Keratinocyte (primary cell): ENCODE results near the gene PPP4C. TPM values are rescaled to one million over a fixed set of nuclear protein-coding genes. Genes with fewer than 3 reads are reported as not detected.

Experiments
- DNase-seq: peaks from one replicate; pipeline ENCODE4 v3.0.0-alpha.2; 2011; ENCODE audit warnings: low read depth, missing footprints, low spot score
- FAIRE-seq: peaks from 2 replicates; lab custom pipeline; 2011; peaks lifted over from hg19 to GRCh38; lab: Jason Lieb, UNC
- H2AFZ ChIP-seq: 2 replicates; pipeline ENCODE4 v1.6.0; 2012; ENCODE audit warnings: low read length, control low read depth, inconsistent platforms; ENCODE audit not compliant: control insufficient read depth
- H3K27ac ChIP-seq: 2 replicates; pipeline ENCODE4 v1.5.1; 2011; ENCODE audit warnings: low read length; ENCODE audit not compliant: control insufficient read depth, insufficient read depth
- H3K27me3 ChIP-seq: 3 replicates; pipeline ENCODE4 v1.6.0; 2011; ENCODE audit warnings: low read length; ENCODE audit not compliant: control insufficient read depth, insufficient read depth; ENCODE audit errors: extremely low read depth
- H3K36me3 ChIP-seq, 2 experiments: 2 replicates in 1 of 2; 3 replicates in 1 of 2; pipeline ENCODE4 v1.5.1; 2011; ENCODE audit warnings: low read length in 2 of 2, mild to moderate bottlenecking in 1 of 2; ENCODE audit not compliant: control insufficient read depth in 2 of 2, insufficient read depth in 2 of 2; ENCODE audit errors: extremely low read depth in 1 of 2
- H3K4me1 ChIP-seq: 3 replicates; pipeline ENCODE4 v1.5.1; 2011; ENCODE audit warnings: low read length; ENCODE audit not compliant: control insufficient read depth, insufficient read depth; ENCODE audit errors: extremely low read depth
- H3K4me2 ChIP-seq: 3 replicates; pipeline ENCODE4 v1.6.0; 2011; ENCODE audit warnings: low read depth, low read length; ENCODE audit not compliant: control insufficient read depth, insufficient read depth; ENCODE audit errors: extremely low read depth
- H3K4me3 ChIP-seq, 3 experiments: fragments of 200-600 bp in 1 of 3; sonication (generic) in 1 of 3; 2 replicates in 2 of 3; 3 replicates in 1 of 3; pipeline ENCODE4 v1.5.1; 2011 to 2016; ENCODE audit warnings: low read length in 3 of 3, mild to moderate bottlenecking in 3 of 3, control low read depth in 2 of 3, inconsistent platforms in 1 of 3, low read depth in 1 of 3, mixed read lengths in 1 of 3, mixed run types in 1 of 3, moderate library complexity in 1 of 3; ENCODE audit not compliant: control insufficient read depth in 2 of 3, insufficient read depth in 2 of 3; ENCODE audit errors: extremely low read depth in 1 of 3
- H3K79me2 ChIP-seq: 2 replicates; pipeline ENCODE4 v1.6.0; 2012; ENCODE audit warnings: low read length; ENCODE audit not compliant: control insufficient read depth, insufficient read depth
- H3K9ac ChIP-seq: 3 replicates; pipeline ENCODE4 v1.6.0; 2011; ENCODE audit warnings: low read length; ENCODE audit not compliant: control insufficient read depth, insufficient read depth; ENCODE audit errors: extremely low read depth
- H3K9me1 ChIP-seq: 3 replicates; pipeline ENCODE4 v1.6.0; 2011; ENCODE audit warnings: low read length; ENCODE audit not compliant: control insufficient read depth, insufficient read depth; ENCODE audit errors: extremely low read depth
- H3K9me3 ChIP-seq: 2 replicates; pipeline ENCODE4 v1.5.1; 2012; ENCODE audit warnings: low read depth, low read length; ENCODE audit not compliant: control insufficient read depth
- H4K20me1 ChIP-seq: 3 replicates; pipeline ENCODE4 v1.6.0; 2011; ENCODE audit warnings: low read length; ENCODE audit not compliant: control insufficient read depth, insufficient read depth; ENCODE audit errors: extremely low read depth
- CTCF ChIP-seq, 3 experiments: IDR thresholded peaks in 1 of 3; conservative IDR thresholded peaks in 1 of 3; optimal IDR thresholded peaks in 1 of 3; 2 replicates in 2 of 3; 3 replicates in 1 of 3; pipeline versions ENCODE3 to v1.5.1; 2011; ENCODE audit warnings: low read length in 3 of 3, mild to moderate bottlenecking in 3 of 3, moderate library complexity in 2 of 3, control low read depth in 1 of 3, inconsistent platforms in 1 of 3; ENCODE audit not compliant: insufficient read depth in 2 of 3; ENCODE audit errors: extremely low read depth in 1 of 3
- EZH2 ChIP-seq: IDR thresholded peaks from one replicate; pipeline ENCODE4 v1.6.1; 2012; ENCODE audit warnings: inconsistent platforms, mild to moderate bottlenecking, low read length, moderate library complexity
- dilution Hi-C: fragments of 300-500 bp; cut with MboI; formaldehyde crosslinking; loops from one replicate; pipeline ENCODE4 v1.7.0; 2020; ENCODE audit warnings: low sequenced_read_pairs; ENCODE audit not compliant: extremely low pct_ligation_motif_present
- polyA plus RNA-seq, 5 experiments: library from polyadenylated mRNA; depleted of rRNA in 3 of 5; stranded (reverse) in 3 of 5; stranded (forward) in 1 of 5; unstranded in 1 of 5; fragments of >200 nt; gene quantifications; 1 replicate in 1 of 5; 2 replicates in 3 of 5; 3 replicates in 1 of 5; pipeline versions ENCODE4 v1.2.1 to v1.2.3, GENCODE V29; 2011 to 2012; ENCODE audit warnings: missing spikeins in 2 of 5, low read depth in 1 of 5, low replicate concordance in 1 of 5

PPP4C gene
- polyA plus RNA-seq, 1 donor (not counting 4 experiments of a cell fraction or from before 2014, with no cell fraction given), result 124 TPM

GRCh38 chr16:30065102-30065942 lies 10.5 kb upstream of the PPP4C start, which contains the start of gene ALDOA:
TSS of gene ALDOA (plus strand) at chr16:30065760. CDS start at chr16:30066898, 1,138 bp downstream.
- DNase-seq (peak; percentile 79), FAIRE-seq (no peak)
- Histone ChIP-seq H3K4me2 (peak within 1 kb of the TSS; percentile 97), H3K36me3 (peaks cover 33 to 37% of the 10 kb centered on the region in 2 experiments), H3K27me3 (no peaks in the 10 kb centered on the region), H3K4me1 (peaks cover 35% of the 10 kb centered on the region), H3K9ac (peak within 1 kb of the TSS; percentile 95), H3K27ac (peak within 1 kb of the TSS; percentile 92), H3K9me3 (no peaks in the 10 kb centered on the region), H3K79me2 (peaks cover 51% of the 10 kb centered on the region), H3K4me3 (peak within 1 kb of the TSS; percentile 87 to 98 (median 96)), H2AFZ (peak within 1 kb of the TSS; percentile 69), H3K9me1 (no peaks in the 10 kb centered on the region), H4K20me1 (peaks cover 36% of the 10 kb centered on the region)
- TF ChIP-seq EZH2 (no peak), CTCF (optimal IDR thresholded peaks at IDR 0.05 in 1 of 3, IDR thresholded peaks at IDR 0.05 in 1 of 3, conservative IDR thresholded peaks at IDR 0.05 in 1 of 3; ENCODE audit: extremely low read depth in 1 of 3, insufficient read depth in 2 of 3, low read length in 3 of 3) (no peak)
- dilution Hi-C loops, result no loop called here

- Histone ChIP-seq H3K9me3 (no peaks in the 10 kb centered on the region), H3K79me2 (peaks cover 54% of the 10 kb centered on the region), H3K27ac (peak overlapping the region; percentile 92), H3K9ac (peak overlapping the region; percentile 95), H4K20me1 (peaks cover 40% of the 10 kb centered on the region), H3K4me2 (peak overlapping the region; percentile 97), H3K27me3 (no peaks in the 10 kb centered on the region), H3K36me3 (peaks cover 39 to 42% of the 10 kb centered on the region in 2 experiments), H3K9me1 (no peaks in the 10 kb centered on the region), H3K4me1 (peaks cover 35% of the 10 kb centered on the region), H2AFZ (no peak overlapping the region), H3K4me3 (peak overlapping the region; percentile 87 to 98 (median 96))
- dilution Hi-C loops, result no loop called here
- DNase-seq (no peak), FAIRE-seq (no peak)
- TF ChIP-seq CTCF (optimal IDR thresholded peaks at IDR 0.05 in 1 of 3, IDR thresholded peaks at IDR 0.05 in 1 of 3, conservative IDR thresholded peaks at IDR 0.05 in 1 of 3; ENCODE audit: extremely low read depth in 1 of 3, insufficient read depth in 2 of 3, low read length in 3 of 3) (no peak), EZH2 (no peak)
These were observed 9.6 kb upstream of the PPP4C start for GRCh38 chr16:30065943-30066760.
